Measurements from ENCODE around the gene THOC2.

THOC2 gene

GRCh38 chrX:123561439-123562215 lies 171.2 kb downstream of the THOC2 start:
- DNase-seq (ENCODE audit: insufficient read length, low spot score) (no peak), FAIRE-seq (no peak)
- TF ChIP-seq CTCF (IDR thresholded peaks at IDR 0.05; ENCODE audit: insufficient read depth, missing control alignments), result no peak

- FAIRE-seq (no peak), DNase-seq (ENCODE audit: insufficient read length, low spot score) (no peak)
- no peak for TF ChIP-seq CTCF (IDR thresholded peaks at IDR 0.05; ENCODE audit: insufficient read depth, missing control alignments)
Measured at GRCh38 chrX:123550829-123551228, 182.0 kb downstream of the THOC2 start.
